Measurements from ENCODE around the gene PTPRQ. TPM values are rescaled to one million over a fixed set of nuclear protein-coding genes. Genes with fewer than 3 reads are reported as not detected.

Gene PTPRQ
- total and polyA plus RNA-seq, 4 experiments from 2014 or later = not detected

DNA sequence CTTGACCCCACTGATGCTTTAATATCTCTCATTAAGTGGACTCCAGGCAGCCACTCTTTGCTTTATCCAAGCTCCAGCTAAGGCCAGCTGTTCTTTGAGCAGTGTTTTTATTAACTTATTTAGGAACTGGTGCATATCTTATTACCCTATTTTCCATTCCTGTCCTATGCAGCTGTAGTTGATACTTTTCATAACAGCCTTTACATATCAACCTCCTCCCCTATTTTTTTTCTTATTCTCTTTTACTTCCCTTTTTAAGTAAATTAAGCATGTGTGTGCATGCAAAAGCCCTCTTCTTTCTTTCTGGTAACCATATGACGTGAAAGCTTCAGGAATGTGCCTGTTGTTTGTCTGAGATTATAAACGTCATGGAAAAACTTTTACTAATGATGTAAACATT, 121.2 kb downstream of the PTPRQ start:
- POLR2A ChIA-PET (ENCODE audit: partially characterized antibody) = no interaction called here
- CTCF ChIA-PET (ENCODE audit: partially characterized antibody) = no interaction called here
- intact Hi-C loops (cut with micrococcal nuclease) = no loop called here

DNA sequence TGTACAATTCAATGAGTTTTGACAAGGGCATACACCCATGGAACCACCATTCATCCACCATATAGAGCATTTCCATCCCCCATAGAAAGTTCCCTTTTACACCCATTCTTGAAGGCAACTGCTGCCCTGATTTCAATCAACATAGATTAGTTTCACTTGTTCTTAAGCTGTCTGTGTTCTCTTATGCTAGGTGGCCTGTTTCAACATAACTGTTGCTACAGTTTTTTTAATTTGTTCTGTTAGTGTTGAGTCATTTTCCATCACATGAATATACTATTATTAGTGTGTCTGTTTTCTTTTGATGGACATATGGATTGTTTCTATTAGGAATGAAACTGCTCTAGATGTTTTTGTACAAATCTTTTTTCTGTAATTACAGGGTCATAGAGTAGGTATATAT, 123.4 kb downstream of the PTPRQ start:
- Mint-ChIP-seq H3K9me3 (peaks cover 1 to 12% (median 6%) of the 10 kb centered on the region in 8 donors), H3K36me3 (no peaks in the 10 kb centered on the region), H3K4me3 (no peak overlapping the region), H3K4me1 (no peaks in the 10 kb centered on the region), H3K27me3 (no peaks in the 10 kb centered on the region), H3K27ac (no peak overlapping the region)
- DNase-seq = no peak
- no peaks in the 10 kb centered on the region for H3K9me3 ChIP-seq (ENCODE audit: control insufficient read depth in 1 of 2, low read length in 2 of 2)
- no peaks in the 10 kb centered on the region for H3K4me1 ChIP-seq (ENCODE audit: insufficient read depth, low read length)
- ChIA-PET CTCF (ENCODE audit: partially characterized antibody) (no interaction called here), POLR2A (ENCODE audit: partially characterized antibody) (no interaction called here)
- H3K4me3 ChIP-seq (ENCODE audit: low read length in 2 of 2) = no peak overlapping the region
- no peaks in the 10 kb centered on the region for H3K36me3 ChIP-seq (ENCODE audit: insufficient read depth, low read length)
- no peak overlapping the region for H3K27ac ChIP-seq (ENCODE audit: low read depth, low read length)
- intact Hi-C loops (cut with micrococcal nuclease) = no loop called here
- H3K27me3 ChIP-seq (ENCODE audit: insufficient read depth, low read length) = no peaks in the 10 kb centered on the region

More for the DNA sequence above, 121.2 kb downstream of the PTPRQ start:
- Histone ChIP-seq H3K27me3 (ENCODE audit: insufficient read depth, low read length) (no peaks in the 10 kb centered on the region), H3K4me1 (ENCODE audit: insufficient read depth, low read length) (no peaks in the 10 kb centered on the region), H3K4me3 (ENCODE audit: low read length in 2 of 2) (no peak overlapping the region), H3K27ac (ENCODE audit: low read depth, low read length) (no peak overlapping the region), H3K36me3 (ENCODE audit: insufficient read depth, low read length) (no peaks in the 10 kb centered on the region), H3K9me3 (ENCODE audit: control insufficient read depth in 1 of 2, low read length in 2 of 2) (no peaks in the 10 kb centered on the region)
- H3K9me3 Mint-ChIP-seq = peaks cover 0 to 13% (median 5%) of the 10 kb centered on the region in 8 donors
- H3K27ac Mint-ChIP-seq = no peak overlapping the region
- H3K27me3 Mint-ChIP-seq = no peaks in the 10 kb centered on the region
- H3K36me3 Mint-ChIP-seq = no peaks in the 10 kb centered on the region
- no peak overlapping the region for H3K4me3 Mint-ChIP-seq
- H3K4me1 Mint-ChIP-seq = no peaks in the 10 kb centered on the region
- DNase-seq = no peak

DNA sequence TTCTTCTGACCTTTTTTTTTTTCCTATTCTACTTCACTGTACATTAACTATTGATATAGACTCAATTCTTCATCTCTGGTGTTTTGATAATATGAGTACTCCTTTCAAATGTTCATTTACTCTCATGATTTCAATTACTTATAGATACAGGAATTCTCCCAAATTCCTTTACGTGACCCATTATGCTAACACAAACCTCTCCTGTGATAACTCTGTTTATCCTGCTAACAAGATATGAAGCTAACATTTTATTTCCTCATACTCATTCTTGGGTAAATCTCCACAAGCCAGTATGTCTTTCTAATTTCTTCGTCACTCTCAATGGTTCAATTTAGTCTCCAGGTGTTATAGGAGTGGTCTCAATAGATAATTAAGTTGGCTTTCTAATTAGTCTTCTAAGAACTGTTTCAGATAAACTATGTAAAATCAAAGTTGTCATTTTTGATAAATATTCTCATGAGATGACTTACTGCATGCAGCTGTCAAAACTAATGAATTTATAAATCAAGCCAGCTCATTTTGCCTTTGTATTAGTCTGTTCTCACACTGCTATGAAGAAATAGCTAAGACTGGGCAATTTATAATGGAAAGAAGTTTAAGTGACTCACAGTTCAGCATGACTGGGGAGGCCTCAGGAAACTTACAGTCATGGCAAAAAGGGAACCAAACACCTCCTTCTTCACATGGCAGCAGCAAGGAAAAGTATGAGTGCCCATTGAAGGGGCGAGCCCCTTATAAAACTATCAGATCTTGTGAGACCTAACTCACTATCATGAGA, 132.8 kb downstream of the PTPRQ start:
- H3K27me3 ChIP-seq (ENCODE audit: insufficient read depth, low read length) = no peaks in the 10 kb centered on the region
- Mint-ChIP-seq H3K4me3 (no peak overlapping the region), H3K27ac (no peak overlapping the region), H3K27me3 (no peaks in the 10 kb centered on the region), H3K4me1 (no peaks in the 10 kb centered on the region), H3K9me3 (peaks cover 4 to 21% (median 8%) of the 10 kb centered on the region in 8 donors), H3K36me3 (no peaks in the 10 kb centered on the region)
- ChIA-PET CTCF (ENCODE audit: partially characterized antibody) (no interaction called here), POLR2A (ENCODE audit: partially characterized antibody) (no interaction called here)
- H3K27ac ChIP-seq (ENCODE audit: low read depth, low read length) = no peak overlapping the region
- DNase-seq = no peak
- no peaks in the 10 kb centered on the region for H3K36me3 ChIP-seq (ENCODE audit: insufficient read depth, low read length)
- H3K4me1 ChIP-seq (ENCODE audit: insufficient read depth, low read length) = no peaks in the 10 kb centered on the region
- intact Hi-C loops (cut with micrococcal nuclease) = no loop called here
- H3K4me3 ChIP-seq (ENCODE audit: low read length in 2 of 2) = no peak overlapping the region
- no peaks in the 10 kb centered on the region for H3K9me3 ChIP-seq (ENCODE audit: control insufficient read depth in 1 of 2, low read length in 2 of 2)

DNA sequence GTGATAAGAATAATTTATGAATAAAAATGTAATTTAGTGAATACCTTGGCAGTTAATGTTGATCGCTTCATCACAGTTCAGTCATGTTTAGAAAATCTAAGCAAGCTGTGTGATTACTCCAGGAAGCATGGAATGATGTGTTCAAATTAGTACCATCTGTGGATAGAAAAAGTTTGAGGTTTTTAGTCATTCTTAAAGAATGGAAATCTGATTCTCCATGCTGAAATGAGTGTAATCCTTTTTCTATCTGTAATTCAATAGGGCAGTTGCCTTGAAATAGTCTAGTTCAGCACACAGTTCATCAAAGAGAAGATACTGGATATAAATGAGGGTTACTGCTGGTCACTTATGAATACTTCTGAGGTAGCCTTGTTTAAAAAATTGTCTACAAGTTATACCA, 136.2 kb downstream of the PTPRQ start:
- H3K9me3 Mint-ChIP-seq = peaks cover 5 to 16% (median 10%) of the 10 kb centered on the region in 8 donors
- no peaks in the 10 kb centered on the region for H3K36me3 Mint-ChIP-seq

DNA sequence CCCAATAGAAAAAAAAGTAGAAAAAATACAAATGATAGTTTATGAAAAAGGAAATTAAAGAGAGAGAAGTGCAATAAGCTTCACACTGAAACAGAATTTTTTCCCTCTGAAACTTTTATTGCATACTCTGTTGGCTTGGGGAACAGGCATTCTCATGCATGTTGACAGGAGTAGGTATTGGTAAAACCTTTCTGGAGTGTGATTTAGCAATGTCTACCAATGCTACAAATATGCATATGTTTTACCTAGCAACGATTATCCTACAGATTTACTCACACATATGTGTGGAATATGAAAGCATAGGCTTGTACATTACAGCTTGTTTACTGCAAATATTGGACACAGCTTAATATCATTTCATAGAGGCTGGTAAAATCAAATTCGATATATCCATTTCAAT, 137.7 kb downstream of the PTPRQ start:
- no peaks in the 10 kb centered on the region for H3K36me3 ChIP-seq (ENCODE audit: insufficient read depth, low read length)
- no peaks in the 10 kb centered on the region for H3K4me1 ChIP-seq (ENCODE audit: insufficient read depth, low read length)
- DNase-seq = no peak
- Mint-ChIP-seq H3K27me3 (no peaks in the 10 kb centered on the region), H3K4me1 (no peaks in the 10 kb centered on the region), H3K9me3 (peaks cover 2 to 15% (median 7%) of the 10 kb centered on the region in 8 donors), H3K36me3 (no peaks in the 10 kb centered on the region), H3K4me3 (no peak overlapping the region), H3K27ac (no peak overlapping the region)
- no peak overlapping the region for H3K4me3 ChIP-seq (ENCODE audit: low read length in 2 of 2)
- ChIA-PET POLR2A (ENCODE audit: partially characterized antibody) (no interaction called here), CTCF (ENCODE audit: partially characterized antibody) (no interaction called here)
- no peak overlapping the region for H3K27ac ChIP-seq (ENCODE audit: low read depth, low read length)
- H3K27me3 ChIP-seq (ENCODE audit: insufficient read depth, low read length) = no peaks in the 10 kb centered on the region
- intact Hi-C loops (cut with micrococcal nuclease) = no loop called here
- H3K9me3 ChIP-seq (ENCODE audit: control insufficient read depth in 1 of 2, low read length in 2 of 2) = no peaks in the 10 kb centered on the region

More for the DNA sequence above, 136.2 kb downstream of the PTPRQ start:
- H3K27ac Mint-ChIP-seq = no peak overlapping the region
- DNase-seq = no peak
- no peak overlapping the region for H3K4me3 Mint-ChIP-seq
- intact Hi-C loops (cut with micrococcal nuclease) = no loop called here
- Histone ChIP-seq H3K27me3 (ENCODE audit: insufficient read depth, low read length) (no peaks in the 10 kb centered on the region), H3K27ac (ENCODE audit: low read depth, low read length) (no peak overlapping the region), H3K9me3 (ENCODE audit: control insufficient read depth in 1 of 2, low read length in 2 of 2) (no peaks in the 10 kb centered on the region), H3K4me1 (ENCODE audit: insufficient read depth, low read length) (no peaks in the 10 kb centered on the region), H3K36me3 (ENCODE audit: insufficient read depth, low read length) (no peaks in the 10 kb centered on the region), H3K4me3 (ENCODE audit: low read length in 2 of 2) (no peak overlapping the region)
- no peaks in the 10 kb centered on the region for H3K27me3 Mint-ChIP-seq
- H3K4me1 Mint-ChIP-seq = no peaks in the 10 kb centered on the region
- POLR2A ChIA-PET (ENCODE audit: partially characterized antibody) = no interaction called here
- CTCF ChIA-PET (ENCODE audit: partially characterized antibody) = no interaction called here

DNA sequence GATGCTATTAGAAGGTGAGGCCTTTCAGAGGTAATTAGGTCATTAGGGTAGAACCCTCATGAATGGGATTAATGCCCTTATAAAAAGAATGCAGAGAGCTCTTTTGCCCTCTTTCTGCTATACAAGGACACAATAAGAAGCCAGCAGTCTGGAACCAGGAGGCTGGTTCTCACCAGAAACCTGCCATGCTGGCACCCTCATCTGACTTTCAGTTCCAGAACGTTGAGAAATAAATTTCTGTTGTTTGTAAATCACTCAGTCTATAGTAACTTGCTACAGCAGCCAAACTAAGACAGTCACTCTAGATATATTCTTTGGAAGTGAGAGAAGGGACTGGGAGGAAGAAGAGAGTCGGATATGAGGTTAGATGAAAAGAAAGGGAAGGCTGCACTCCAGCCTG, 138.4 kb downstream of the PTPRQ start:
- Mint-ChIP-seq H3K9me3 (peaks cover 0 to 15% (median 7%) of the 10 kb centered on the region in 8 donors), H3K27me3 (no peaks in the 10 kb centered on the region), H3K27ac (no peak overlapping the region), H3K4me1 (no peaks in the 10 kb centered on the region), H3K36me3 (no peaks in the 10 kb centered on the region), H3K4me3 (no peak overlapping the region)
- H3K9me3 ChIP-seq (ENCODE audit: control insufficient read depth in 1 of 2, low read length in 2 of 2) = no peaks in the 10 kb centered on the region
- DNase-seq = no peak
- intact Hi-C loops (cut with micrococcal nuclease) = no loop called here
- ChIA-PET CTCF (ENCODE audit: partially characterized antibody) (no interaction called here), POLR2A (ENCODE audit: partially characterized antibody) (no interaction called here)
- no peak overlapping the region for H3K27ac ChIP-seq (ENCODE audit: low read depth, low read length)
- H3K4me3 ChIP-seq (ENCODE audit: low read length in 2 of 2) = no peak overlapping the region
- no peaks in the 10 kb centered on the region for H3K27me3 ChIP-seq (ENCODE audit: insufficient read depth, low read length)
- no peaks in the 10 kb centered on the region for H3K4me1 ChIP-seq (ENCODE audit: insufficient read depth, low read length)
- H3K36me3 ChIP-seq (ENCODE audit: insufficient read depth, low read length) = no peaks in the 10 kb centered on the region

DNA sequence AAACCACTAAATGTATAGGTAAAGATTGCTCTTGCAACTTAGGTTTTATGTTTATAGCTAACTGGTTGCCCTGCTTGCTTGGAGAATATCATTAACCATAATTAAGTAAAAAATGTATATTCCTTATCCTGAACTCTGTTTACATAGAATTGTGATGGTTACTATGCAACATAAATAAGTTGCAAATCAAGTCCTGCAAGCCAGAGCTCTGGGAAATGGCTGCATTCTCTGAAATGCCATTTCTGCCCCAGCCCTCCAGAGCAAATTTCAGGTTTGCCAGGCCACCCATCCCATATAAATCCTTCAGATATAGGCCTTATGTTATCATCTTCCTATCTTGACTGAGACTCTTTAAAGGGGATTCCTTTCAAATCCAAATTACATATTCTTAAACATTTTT, 145.0 kb downstream of the PTPRQ start:
- no peak overlapping the region for H3K4me3 ChIP-seq (ENCODE audit: low read length in 2 of 2)
- no peaks in the 10 kb centered on the region for H3K4me1 ChIP-seq (ENCODE audit: insufficient read depth, low read length)
- H3K27ac Mint-ChIP-seq = no peak overlapping the region
- no peaks in the 10 kb centered on the region for H3K36me3 Mint-ChIP-seq
- no peak overlapping the region for H3K4me3 Mint-ChIP-seq
- no peaks in the 10 kb centered on the region for H3K9me3 ChIP-seq (ENCODE audit: control insufficient read depth in 1 of 2, low read length in 2 of 2)
- no peak for DNase-seq
- ChIA-PET POLR2A (ENCODE audit: partially characterized antibody) (no interaction called here), CTCF (ENCODE audit: partially characterized antibody) (no interaction called here)
- H3K27me3 ChIP-seq (ENCODE audit: insufficient read depth, low read length) = no peaks in the 10 kb centered on the region
- H3K36me3 ChIP-seq (ENCODE audit: insufficient read depth, low read length) = no peaks in the 10 kb centered on the region
- no peaks in the 10 kb centered on the region for H3K27me3 Mint-ChIP-seq
- H3K27ac ChIP-seq (ENCODE audit: low read depth, low read length) = no peak overlapping the region
- H3K4me1 Mint-ChIP-seq = no peaks in the 10 kb centered on the region
- peaks cover 0 to 11% (median 7%) of the 10 kb centered on the region in 8 donors for H3K9me3 Mint-ChIP-seq
- intact Hi-C loops (cut with micrococcal nuclease) = no loop called here

Data from CD4-positive, alpha-beta memory T cell (primary cell).